Measurements from ENCODE around the gene CLEC4E.
"Not testable (repeated sequence)": the region's sequence is repeated elsewhere in the genome, so short reads cannot be mapped to it uniquely, and the experiment has no call there.

CLEC4E gene

DNA sequence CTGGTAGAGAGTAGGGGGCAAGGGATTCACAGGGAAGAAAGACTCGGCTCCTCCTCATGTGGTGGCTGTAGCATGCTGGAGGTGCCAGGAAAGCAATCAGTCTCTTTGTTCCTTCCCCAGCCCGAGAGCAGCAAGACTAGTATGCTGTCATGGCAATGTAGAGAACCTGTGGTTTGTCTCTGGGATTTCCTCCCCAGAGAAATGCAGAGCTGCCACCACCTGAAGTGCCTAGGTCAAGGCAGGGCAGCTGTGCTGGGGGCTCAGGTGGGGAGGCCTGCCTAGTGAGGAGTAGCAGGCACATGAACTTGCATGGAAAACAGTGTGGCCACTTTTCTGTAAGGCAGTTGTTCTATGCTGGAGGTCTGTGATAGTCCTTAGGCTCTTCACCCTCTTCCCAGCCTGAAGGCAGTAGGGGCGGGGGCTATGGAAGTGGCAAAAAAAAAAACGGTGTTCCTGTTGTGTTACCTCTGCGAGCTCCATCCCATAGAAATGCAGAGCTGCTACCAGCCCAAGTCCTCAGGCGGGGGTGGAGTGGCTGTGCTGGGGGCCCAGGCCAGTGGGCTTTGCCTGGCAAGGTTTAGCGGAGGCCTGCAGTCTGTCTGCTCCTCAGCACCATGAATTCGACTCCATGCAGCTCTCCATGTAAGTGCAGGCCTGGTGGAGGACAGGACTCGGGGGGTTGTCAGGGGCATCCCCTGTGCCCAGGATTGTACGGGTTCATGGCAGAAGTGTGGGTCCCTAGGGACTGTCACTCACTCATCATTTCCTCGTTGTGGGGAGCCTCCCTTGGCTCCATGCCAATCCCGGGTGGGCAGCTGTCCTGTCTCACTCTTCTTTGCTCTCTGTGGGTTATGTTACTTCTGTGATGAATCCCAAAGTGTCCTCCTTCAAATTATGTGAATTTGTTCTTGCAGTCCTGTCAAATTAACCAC lies 31.5 kb downstream of the CLEC4E start:
- no peak for TF ChIP-seq ZFX (IDR thresholded peaks at IDR 0.05)
- TF ChIP-seq CTCF (conservative IDR thresholded peaks at IDR 0.05), result no peak
- H3K27ac ChIP-seq, result no peak overlapping the region

GRCh38 chr12:8508223-8508622 lies 32.5 kb downstream of the CLEC4E start:
- no peak overlapping the region for H3K27ac ChIP-seq
- TF ChIP-seq CTCF (conservative IDR thresholded peaks at IDR 0.05) (no peak), ZFX (IDR thresholded peaks at IDR 0.05) (no peak)

DNA sequence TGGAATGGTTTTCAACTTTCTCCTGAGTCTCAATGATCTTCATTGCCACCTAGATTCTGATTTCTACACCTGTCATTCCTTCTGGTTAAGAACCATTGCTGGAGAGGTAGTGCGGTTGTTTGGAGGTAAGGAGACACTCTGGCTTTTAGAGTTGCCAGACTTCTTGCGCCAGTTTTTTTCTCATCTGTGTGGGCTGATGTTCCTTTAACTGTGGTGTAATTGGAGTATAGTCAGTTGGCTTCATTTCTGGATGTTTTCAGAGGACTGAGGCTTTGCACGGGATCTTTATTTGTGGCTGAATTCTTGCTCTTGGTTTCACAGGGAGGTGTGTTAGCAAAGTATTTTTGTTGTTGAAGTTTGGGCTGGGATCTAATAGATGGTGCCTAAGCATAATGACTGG lies 33.1 kb downstream of the CLEC4E start:
- TF ChIP-seq CTCF (conservative IDR thresholded peaks at IDR 0.05), result no peak
- no peak for TF ChIP-seq ZFX (IDR thresholded peaks at IDR 0.05)
- no peak overlapping the region for H3K27ac ChIP-seq

GRCh38 chr12:8504351-8504750 lies 36.4 kb downstream of the CLEC4E start:
- H3K27ac ChIP-seq, result no peak overlapping the region
- TF ChIP-seq ZFX (IDR thresholded peaks at IDR 0.05) (no peak), CTCF (conservative IDR thresholded peaks at IDR 0.05) (no peak)

DNA sequence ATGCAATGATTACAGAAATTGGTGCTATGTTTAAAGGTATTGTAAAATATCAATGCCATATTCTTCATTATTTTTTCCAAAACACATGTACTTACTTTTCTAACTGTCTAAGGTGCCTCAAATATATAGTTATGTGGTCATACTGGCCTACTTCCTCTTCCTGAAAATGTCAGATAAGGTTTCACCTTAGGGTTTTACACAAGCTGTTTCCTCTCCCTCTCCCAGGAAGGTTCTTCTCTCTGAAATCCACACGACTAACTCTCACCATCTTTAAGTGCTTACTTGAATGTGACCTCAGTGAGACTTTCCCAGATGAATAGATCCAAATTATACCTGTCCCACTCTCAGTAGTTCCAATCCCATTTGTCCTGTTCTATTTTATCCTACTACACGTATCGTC lies 39.0 kb downstream of the CLEC4E start:
- no peak overlapping the region for H3K27ac ChIP-seq
- no peak for TF ChIP-seq CTCF (conservative IDR thresholded peaks at IDR 0.05)
- no peak for TF ChIP-seq ZFX (IDR thresholded peaks at IDR 0.05)

GRCh38 chr12:8499616-8500015 lies 41.1 kb downstream of the CLEC4E start:
- TF ChIP-seq CTCF (conservative IDR thresholded peaks at IDR 0.05), result peak; percentile 30
- no peak for TF ChIP-seq ZFX (IDR thresholded peaks at IDR 0.05)
- no peak overlapping the region for H3K27ac ChIP-seq

GRCh38 chr12:8496074-8496473 lies 44.6 kb downstream of the CLEC4E start:
- not testable (repeated sequence) for H3K27ac ChIP-seq

DNA sequence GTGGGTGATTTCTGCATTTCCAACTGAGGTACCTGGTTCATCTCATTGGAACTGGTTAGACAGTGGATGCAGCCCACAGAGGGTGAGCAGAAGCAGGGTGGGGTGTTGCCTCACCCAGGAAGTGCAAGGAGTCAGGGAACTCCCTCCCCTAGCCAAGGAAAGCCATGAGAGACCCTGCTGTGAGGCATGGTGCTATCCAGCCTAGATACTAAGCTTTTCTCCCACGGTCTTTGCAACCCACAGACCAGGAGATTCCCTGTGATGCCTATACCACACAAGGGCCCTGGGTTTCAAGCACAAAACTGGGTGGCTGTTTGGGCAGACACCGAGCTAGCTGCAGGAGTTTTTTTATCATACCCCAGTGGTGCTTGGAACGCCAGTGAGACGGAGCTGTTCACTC lies 45.0 kb downstream of the CLEC4E start:
- H3K27ac ChIP-seq, result not testable (repeated sequence)
